ENCODE results near the gene SGSM1. TPM values are rescaled to one million over a fixed set of nuclear protein-coding genes. Genes with fewer than 3 reads are reported as not detected.

Gene SGSM1
- polyA plus RNA-seq: 0.84 and 1.3 TPM in 2 replicates

GRCh38 chr22:24805790-24806662 lies at the start of gene SGSM1:
Gene SGSM1 (plus strand): TSS chr22:24806211. CDS start chr22:24806326, 115 bp downstream.

GRCh38 chr22:24951942-24952836 lies 146.2 kb downstream of the SGSM1 start, which contains the start of gene KIAA1671:
Gene KIAA1671 (plus strand): TSS chr22:24952716. CDS start chr22:25028000, 75,284 bp downstream.

Other genes starting within 250 kb of the SGSM1 start
- gene LRRC75B, start 213.1 kb upstream of the SGSM1 start, polyA plus RNA-seq: 0.39 and 1.4 TPM in 2 replicates
- gene GGT1, start 203.0 kb upstream of the SGSM1 start, polyA plus RNA-seq: 1.6 and 2.4 TPM in 2 replicates
- not detected in 2 replicates for gene PIWIL3, start 31.5 kb upstream of the SGSM1 start, polyA plus RNA-seq
- not detected in 2 replicates for gene LHFPL7, start 140.5 kb downstream of the SGSM1 start, polyA plus RNA-seq
- gene KIAA1671, start 146.5 kb downstream of the SGSM1 start, polyA plus RNA-seq: 3.9 and 5.3 TPM in 2 replicates